Activated T-helper 1 cell treated with Interleukin-2 at 50 U/mL for 16 hours (primary cell): Measurements from ENCODE around the gene CFAP52.
"Not testable (repeated sequence)": the region's sequence is repeated elsewhere in the genome, so short reads cannot be mapped to it uniquely, and the experiment has no call there.

ENCODE experiments used
- DNase-seq: peaks from one replicate; pipeline ENCODE4 v3.0.0-alpha.2; 2020; ENCODE audit warnings: low read depth

CFAP52 gene

GRCh38 chr17:9645851-9646545 lies 69.6 kb downstream of the CFAP52 start:
- no peak for DNase-seq

DNA sequence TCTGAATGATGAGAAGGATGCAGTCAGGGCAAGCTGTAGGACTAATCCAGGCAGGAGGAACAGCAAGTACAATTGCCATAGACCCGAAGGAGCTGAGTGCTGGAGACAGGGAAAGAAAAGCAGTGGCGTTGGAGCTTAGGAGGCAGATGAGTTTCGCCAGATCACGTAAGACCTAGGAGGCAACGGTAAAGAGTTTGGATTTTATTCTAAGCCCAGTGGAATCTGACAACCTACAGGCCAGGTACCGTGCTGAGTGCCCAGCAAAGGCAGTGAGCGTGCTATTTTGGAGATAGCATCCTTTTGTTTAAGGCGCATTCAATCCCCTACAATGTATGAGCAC lies 70.1 kb downstream of the CFAP52 start:
- DNase-seq, result no peak

GRCh38 chr17:9647014-9647413 lies 70.6 kb downstream of the CFAP52 start:
- DNase-seq, result no peak

DNA sequence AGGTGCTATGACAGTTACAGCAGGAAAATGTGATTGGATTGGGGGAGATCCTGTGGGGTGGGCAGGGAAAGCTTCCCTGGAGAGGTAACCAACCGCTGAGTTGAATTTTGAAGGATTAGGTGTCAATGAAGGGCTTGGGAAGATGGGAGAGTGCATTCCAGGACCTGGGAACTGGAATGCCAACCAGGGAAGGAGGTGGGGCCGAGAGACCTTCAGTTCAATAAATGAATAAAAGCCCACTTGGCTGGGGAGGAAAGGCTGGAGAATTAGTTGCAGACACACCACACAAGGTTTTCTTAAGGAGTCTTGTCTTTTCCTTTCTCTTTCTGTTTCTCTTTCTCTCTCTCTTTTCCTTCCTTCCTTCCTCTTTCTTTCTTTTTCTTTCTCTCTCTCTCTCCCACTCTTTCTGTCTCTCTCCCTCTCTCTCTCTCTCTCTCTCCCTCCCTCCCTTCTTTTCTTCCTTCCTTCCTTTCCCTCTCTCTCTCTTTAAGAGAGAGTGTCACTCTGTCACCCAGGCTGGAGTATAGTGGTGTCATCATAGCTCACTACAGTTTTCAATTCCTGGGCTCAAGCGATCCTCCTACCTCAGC lies 72.2 kb downstream of the CFAP52 start:
- DNase-seq, result no peak

GRCh38 chr17:9658593-9659211 lies 82.3 kb downstream of the CFAP52 start:
- no peak for DNase-seq

DNA sequence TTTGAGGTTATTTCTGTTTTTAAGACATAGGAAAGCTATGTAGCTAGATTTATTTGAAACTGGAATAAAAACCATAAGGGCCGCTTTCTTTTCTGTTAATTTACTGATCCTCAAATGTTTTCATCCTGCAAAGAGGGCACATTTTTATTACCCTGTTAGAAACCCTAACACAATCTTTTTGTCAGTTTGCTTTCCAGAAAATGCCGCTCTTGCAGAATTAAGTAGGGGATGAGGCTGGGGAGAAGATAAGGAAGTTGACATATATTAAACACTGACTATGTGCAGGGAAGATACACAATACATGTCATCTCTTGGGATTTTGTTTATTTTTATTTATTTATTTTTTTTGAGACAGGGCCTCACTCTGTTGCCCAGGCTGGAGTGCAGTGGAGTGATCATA lies 84.6 kb downstream of the CFAP52 start:
- no peak for DNase-seq

DNA sequence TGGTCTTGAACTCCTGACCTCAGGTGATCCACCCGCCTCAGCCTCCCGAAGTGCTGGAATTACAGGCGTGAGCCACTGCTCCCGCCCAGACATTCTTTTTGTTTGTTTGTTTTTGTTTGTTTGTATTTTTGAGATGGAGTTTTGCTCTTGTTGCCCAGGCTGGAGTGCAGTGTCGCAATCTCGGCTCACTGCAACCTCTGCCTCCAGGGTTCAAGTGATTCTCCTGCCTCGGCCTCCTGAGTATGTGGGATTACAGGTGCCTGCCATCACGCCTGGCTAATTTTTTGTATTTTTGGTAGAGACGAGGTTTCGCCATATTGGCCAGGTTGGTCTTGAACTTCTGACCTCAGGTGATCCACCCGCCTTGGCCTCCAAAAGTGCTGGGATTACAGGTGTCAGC lies 87.1 kb downstream of the CFAP52 start:
- DNase-seq, result not testable (repeated sequence)

- DNase-seq, result no peak
Measured at GRCh38 chr17:9666461-9667050, 90.1 kb downstream of the CFAP52 start.

GRCh38 chr17:9668517-9668916 lies 92.1 kb downstream of the CFAP52 start:
- no peak for DNase-seq

DNA sequence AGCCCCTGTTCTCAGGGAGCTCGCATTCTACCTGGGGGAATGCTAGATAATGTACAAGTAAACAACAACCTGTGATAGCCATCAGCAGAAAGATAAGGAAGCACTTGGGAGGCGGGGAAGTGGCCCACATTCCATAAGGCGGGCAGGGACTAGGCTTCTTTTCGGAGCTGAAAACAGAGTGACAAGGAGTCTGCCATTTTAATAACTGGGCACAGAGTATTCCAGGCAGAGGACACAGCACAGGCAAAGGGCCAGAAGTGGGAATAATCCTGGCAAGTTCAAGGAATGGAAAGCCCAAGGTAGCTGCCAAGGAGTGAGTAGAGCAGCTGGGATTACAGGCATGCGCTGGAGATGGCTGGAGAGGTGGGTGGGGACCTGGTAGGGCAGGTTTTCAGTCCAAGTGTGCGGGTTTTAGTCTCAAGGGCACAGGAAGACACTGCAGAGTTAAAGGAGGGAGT lies 93.1 kb downstream of the CFAP52 start:
- no peak for DNase-seq

DNA sequence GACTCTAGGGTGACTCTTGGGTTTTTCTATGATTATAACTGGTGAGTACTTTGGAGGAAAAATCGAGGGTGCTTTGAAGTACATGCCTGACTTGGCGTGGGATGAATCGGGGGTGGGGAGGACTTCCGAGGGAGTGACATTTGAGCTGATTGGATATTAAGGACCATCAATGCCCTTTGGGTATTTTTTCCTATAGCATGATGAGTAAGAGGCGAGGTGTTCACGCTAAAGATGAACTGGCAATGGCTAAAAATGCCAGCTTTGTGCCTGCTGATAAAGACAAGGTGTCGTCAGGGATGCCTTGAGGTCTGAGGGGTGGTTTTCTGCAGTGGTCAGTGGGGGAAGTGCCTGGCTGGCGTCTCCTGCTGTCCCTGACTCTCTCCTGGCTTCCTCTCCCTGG lies 94.2 kb downstream of the CFAP52 start:
- no peak for DNase-seq

GRCh38 chr17:9671559-9671958 lies 95.1 kb downstream of the CFAP52 start:
- DNase-seq, result no peak

DNA sequence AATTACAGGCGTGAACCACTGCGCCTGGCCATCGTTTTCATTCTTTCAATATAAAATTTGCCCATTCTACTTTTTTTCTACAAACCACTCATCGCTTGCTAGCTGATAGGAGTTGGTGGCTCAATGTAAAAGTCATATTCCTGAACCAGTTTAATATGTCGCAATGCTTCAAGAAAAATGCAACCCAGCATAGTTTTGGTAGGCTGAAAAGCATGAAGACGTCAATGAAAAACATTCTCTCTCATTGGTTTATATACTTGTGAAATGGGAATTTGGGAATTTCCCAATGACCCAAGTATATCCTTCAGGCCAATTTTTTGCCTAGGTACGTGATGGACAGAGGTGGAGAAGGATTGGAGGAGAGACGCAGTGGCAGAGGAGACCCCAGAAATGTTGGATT lies 95.8 kb downstream of the CFAP52 start:
- DNase-seq, result no peak

DNA sequence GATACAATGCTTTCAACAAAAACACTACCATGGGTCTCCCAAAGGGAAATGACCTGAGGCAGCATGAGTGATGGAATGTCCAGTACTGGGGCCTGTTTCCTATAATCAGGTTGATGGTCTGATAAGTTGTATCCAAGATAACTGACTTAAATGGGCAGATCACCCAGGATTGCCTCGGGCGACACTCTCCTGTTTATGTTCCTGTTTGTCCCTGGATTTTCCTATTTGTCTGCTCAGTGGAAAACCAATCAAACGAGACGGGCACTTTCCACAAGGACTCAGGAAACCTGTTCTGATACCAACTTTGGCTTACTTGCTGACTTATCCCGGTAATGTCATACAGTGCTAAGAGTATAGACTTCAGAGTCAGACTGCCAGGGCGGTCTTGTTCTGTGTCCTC lies 96.2 kb downstream of the CFAP52 start:
- no peak for DNase-seq

GRCh38 chr17:9676084-9676483 lies 99.6 kb downstream of the CFAP52 start:
- DNase-seq, result no peak

DNA sequence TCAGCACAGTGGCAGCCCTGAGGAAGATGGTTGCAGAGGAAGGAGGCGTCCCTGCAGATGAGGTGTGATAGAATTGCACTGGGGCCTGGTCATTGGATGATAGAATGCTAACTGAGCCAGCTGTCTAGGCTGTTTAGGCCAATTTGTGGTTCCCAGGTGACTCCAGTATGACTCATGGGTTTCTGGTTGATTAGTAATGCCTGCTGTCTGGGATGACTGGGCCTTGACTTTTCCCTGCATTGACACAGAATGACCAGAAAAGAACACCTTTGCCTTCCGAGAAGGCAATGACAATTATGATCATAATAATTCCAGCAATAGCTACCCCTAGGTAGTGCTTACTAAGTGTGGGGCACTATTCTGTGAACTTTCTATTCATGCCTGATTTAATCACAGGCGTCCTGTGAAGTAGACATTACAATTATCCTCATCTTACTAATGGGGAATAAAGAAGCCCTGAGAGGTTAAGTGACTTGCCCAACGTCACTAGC lies 100.4 kb downstream of the CFAP52 start:
- no peak for DNase-seq

DNA sequence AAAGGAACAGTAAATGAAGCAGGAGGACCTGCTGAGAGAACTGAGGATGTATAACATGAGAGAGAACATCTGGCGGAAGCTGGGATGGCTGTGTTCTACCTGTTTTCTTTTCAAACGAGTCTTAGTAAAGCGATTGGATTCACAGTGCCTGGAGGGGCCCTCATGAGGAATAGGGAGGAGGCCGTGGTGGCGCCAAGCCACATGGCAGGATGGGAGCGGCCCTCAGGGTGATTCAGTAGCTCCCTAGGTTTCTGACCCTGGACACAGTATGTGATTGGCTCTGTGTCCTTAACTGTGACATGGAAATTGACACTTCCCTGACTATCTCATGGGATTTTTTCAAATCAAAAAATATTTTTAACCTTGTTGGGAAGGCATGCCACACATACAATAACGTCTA lies 101.0 kb downstream of the CFAP52 start:
- DNase-seq, result no peak

- DNase-seq, result no peak
Measured at GRCh38 chr17:9677896-9678295, 101.5 kb downstream of the CFAP52 start.

GRCh38 chr17:9684955-9685621 lies 108.6 kb downstream of the CFAP52 start:
- DNase-seq, result no peak
